ENCODE data around the gene WDR74.
"Not testable (repeated sequence)": the region's sequence is repeated elsewhere in the genome, so short reads cannot be mapped to it uniquely, and the experiment has no call there.

The WDR74 gene

DNA sequence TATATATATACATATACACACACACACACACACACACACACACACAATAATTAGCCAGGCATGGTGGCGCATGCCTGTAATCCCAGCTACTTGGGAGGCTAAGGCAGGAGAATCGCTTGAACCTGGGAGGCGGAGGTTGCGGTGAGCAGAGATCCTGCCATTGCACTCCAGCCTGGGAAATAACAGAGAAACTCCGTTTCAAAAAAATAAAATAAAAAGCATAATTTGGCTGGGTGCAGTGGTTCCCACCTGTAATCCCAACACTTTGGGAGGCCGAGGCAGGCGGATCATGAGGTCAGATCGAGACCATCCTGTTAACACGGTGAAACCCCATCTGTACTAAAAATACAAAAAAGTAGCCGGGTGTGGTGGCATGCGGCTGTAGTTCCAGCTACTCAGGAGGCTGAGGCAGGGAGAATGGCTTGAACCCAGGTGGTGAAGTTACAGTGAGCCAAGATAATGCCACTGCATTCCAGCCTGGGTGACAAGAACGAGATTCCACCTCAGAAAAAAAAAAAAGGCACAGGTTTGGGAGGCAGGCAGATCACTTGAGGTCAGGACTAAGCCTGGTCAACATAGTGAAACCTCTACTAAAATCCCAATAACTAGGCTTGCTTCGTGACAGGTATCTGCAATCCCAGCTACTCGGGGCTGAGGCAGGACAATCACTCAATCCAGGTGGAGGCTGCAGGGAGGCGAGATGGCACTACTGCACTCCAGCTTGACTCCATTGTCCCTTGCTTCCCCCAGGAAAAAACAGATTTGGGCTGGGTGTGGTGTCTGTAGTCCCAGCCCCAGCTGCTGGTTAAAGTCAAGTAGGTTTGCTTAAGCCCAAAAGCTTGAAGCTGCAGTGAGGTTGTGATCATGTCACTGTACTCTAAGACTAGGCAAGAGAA, 11.8 kb upstream of the WDR74 start:
- Histone ChIP-seq H3K27ac (ENCODE audit: low read depth, low read length) (peak overlapping the region; percentile 97; the same call in 1 of the 2 replicates), H3K4me1 (ENCODE audit: insufficient read depth, low read length) (peaks cover 3% of the 10 kb centered on the region; the same call in 1 of the 2 replicates), H3K4me3 (ENCODE audit: low read length) (no peak overlapping the region), H3K36me3 (ENCODE audit: insufficient read depth, low read length) (peaks cover 39% of the 10 kb centered on the region), H3K27me3 (ENCODE audit: insufficient read depth, low read length) (no peaks in the 10 kb centered on the region), H3K9me3 (ENCODE audit: insufficient read depth, low read depth, low read length) (peaks cover 10% of the 10 kb centered on the region; the same call in 1 of the 2 replicates), H3K9ac (ENCODE audit: low read depth, low read length) (0 out of 2 replicates have a peak overlapping the region, but pooled peaks have one; percentile 99)
- 37% methylated on average over 15 of the region's 15 CpGs for WGBS

DNA sequence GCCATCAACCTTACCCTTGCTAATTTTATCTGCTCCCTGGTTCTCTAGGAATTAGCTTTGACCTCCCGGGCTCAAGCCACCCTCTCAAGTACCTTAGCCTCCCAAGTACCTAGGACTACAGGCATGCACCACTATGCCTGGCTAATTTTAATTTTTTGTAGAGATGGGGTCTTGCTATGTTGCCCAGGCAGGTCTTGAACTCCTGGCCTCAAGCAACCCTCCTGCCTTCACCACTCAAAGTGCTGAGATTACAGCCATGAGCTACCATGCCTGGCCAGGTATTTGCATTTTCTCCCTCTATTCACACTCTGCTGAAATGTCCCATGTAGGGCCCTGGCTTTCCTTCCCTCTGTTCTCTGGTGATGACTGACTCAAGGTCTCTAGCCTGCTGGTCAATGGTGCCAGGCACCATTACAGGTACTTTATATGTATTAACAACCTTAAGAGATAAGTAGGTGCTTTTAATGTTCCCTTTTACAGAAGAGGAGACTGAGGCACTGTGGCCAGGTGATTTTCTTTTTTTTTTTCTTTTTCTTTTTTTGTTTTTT, 8.5 kb upstream of the WDR74 start:
- Histone ChIP-seq H3K9me3 (ENCODE audit: insufficient read depth, low read depth, low read length) (0 out of 2 replicates have a peak, but pooled peaks cover 4% of the 10 kb centered on the region), H3K4me3 (ENCODE audit: low read length) (no peak overlapping the region), H3K27me3 (ENCODE audit: insufficient read depth, low read length) (no peaks in the 10 kb centered on the region), H3K27ac (ENCODE audit: low read depth, low read length) (no peak overlapping the region), H3K36me3 (ENCODE audit: insufficient read depth, low read length) (peaks cover 12% of the 10 kb centered on the region), H3K9ac (ENCODE audit: low read depth, low read length) (no peak overlapping the region), H3K4me1 (ENCODE audit: insufficient read depth, low read length) (peaks cover 3% of the 10 kb centered on the region; the same call in 1 of the 2 replicates)
- WGBS: 92% methylated on average over 1 of the region's 1 CpG

DNA sequence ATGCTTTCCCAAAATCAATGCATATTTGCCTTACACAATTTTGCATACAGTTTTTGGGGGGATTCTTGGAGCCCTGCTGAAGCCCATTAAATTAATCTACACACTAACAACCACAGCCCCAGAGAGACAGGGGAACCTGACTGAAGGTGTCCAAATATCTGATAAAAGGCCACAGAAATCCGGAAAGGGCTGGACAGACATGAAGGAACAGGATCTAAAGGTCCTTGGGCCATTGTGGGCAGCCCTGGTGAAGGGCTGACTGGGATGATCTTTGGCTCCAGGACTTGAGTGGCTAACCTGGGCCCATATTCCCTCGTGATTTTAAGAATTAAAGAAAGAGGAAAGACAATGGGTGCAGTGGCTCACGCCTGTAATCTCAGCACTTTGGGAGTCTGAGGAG, 6.8 kb upstream of the WDR74 start:
- no peak overlapping the region for H3K4me3 ChIP-seq (ENCODE audit: low read length)
- H3K27me3 ChIP-seq (ENCODE audit: insufficient read depth, low read length): no peaks in the 10 kb centered on the region
- peaks cover 6% of the 10 kb centered on the region; the same call in 1 of the 2 replicates for H3K4me1 ChIP-seq (ENCODE audit: insufficient read depth, low read length)
- no peak overlapping the region for H3K27ac ChIP-seq (ENCODE audit: low read depth, low read length)
- H3K9me3 ChIP-seq (ENCODE audit: insufficient read depth, low read depth, low read length): 0 out of 2 replicates have a peak, but pooled peaks cover 4% of the 10 kb centered on the region
- 87% methylated on average over 3 of the region's 3 CpGs for WGBS
- H3K36me3 ChIP-seq (ENCODE audit: insufficient read depth, low read length): no peaks in the 10 kb centered on the region
- no peak overlapping the region for H3K9ac ChIP-seq (ENCODE audit: low read depth, low read length)

DNA sequence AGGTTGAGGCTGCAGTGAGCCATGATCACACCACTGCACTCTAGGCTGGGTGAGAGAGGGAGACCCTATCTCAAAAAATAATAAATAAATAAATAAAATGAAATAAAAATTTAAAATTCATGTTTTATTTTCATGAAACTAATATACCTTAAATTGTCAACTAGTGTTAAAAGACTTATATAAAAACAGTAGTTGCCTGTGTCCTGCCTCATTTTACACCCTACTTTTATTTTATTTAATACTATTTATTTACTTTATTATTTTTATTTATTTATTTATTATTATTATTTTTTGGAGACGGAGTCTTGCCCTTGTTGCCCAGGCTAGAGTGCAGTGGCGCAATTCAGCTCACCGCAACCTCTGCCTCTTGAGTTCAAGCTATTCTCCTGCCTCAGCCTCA, 4.8 kb upstream of the WDR74 start:
- peaks cover 6% of the 10 kb centered on the region; the same call in 1 of the 2 replicates for H3K4me1 ChIP-seq (ENCODE audit: insufficient read depth, low read length)
- 0 out of 2 replicates have a peak, but pooled peaks cover 4% of the 10 kb centered on the region for H3K9me3 ChIP-seq (ENCODE audit: insufficient read depth, low read depth, low read length)
- WGBS: 98% methylated on average over 3 of the region's 3 CpGs

DNA sequence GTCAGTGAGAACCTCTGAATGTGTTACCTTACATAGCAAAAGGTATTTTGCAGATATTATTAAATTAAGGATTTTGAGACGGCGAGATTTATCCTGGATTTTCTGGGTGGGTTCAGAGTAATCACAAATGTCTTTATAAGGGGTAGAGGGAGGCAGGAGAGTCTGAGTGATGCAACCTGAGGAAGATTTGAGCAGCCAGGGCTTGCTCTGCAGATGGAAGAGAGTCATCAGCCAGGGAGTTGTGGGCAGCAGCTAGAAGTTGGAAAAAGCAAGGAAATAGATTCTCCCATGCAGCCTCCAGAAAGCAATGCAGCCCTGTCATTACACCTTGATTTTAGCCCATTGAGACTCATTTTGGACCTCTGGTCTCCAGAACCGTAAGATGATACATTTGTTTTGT, 4.1 kb upstream of the WDR74 start:
- Histone ChIP-seq H3K9ac (ENCODE audit: low read depth, low read length) (no peak overlapping the region), H3K27me3 (ENCODE audit: insufficient read depth, low read length) (no peaks in the 10 kb centered on the region), H3K27ac (ENCODE audit: low read depth, low read length) (no peak overlapping the region), H3K36me3 (ENCODE audit: insufficient read depth, low read length) (no peaks in the 10 kb centered on the region), H3K9me3 (ENCODE audit: insufficient read depth, low read depth, low read length) (0 out of 2 replicates have a peak, but pooled peaks cover 4% of the 10 kb centered on the region), H3K4me1 (ENCODE audit: insufficient read depth, low read length) (peaks cover 6% of the 10 kb centered on the region; the same call in 1 of the 2 replicates), H3K4me3 (ENCODE audit: low read length) (no peak overlapping the region)
- WGBS: 97% methylated on average over 3 of the region's 3 CpGs

More for the DNA sequence above, 4.8 kb upstream of the WDR74 start:
- Histone ChIP-seq H3K4me3 (ENCODE audit: low read length) (no peak overlapping the region), H3K9ac (ENCODE audit: low read depth, low read length) (no peak overlapping the region), H3K27ac (ENCODE audit: low read depth, low read length) (no peak overlapping the region), H3K27me3 (ENCODE audit: insufficient read depth, low read length) (no peaks in the 10 kb centered on the region), H3K36me3 (ENCODE audit: insufficient read depth, low read length) (no peaks in the 10 kb centered on the region)

DNA sequence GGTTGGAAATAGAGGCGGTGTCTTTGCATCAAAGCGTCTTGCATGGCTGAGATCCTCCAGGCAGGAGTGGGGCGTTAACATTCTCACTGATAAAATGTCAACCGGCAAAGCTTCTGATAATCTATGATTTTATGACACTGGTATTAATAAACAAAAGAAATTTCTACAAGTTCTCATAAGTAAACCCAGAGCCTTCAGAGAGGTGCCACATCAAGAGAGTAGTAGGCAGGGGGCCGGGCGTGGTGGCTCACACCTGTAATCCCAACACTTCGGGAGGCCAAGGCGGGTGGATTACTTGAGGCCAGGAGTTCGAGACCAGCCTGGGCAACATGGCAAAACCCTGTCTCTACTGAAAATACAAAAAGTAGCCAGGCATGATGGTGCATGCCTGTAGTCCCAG, 3.5 kb upstream of the WDR74 start:
- not testable (repeated sequence) for H3K9me3 ChIP-seq (ENCODE audit: insufficient read depth, low read depth, low read length); H3K36me3 ChIP-seq (ENCODE audit: insufficient read depth, low read length); H3K4me1 ChIP-seq (ENCODE audit: insufficient read depth, low read length); H3K27me3 ChIP-seq (ENCODE audit: insufficient read depth, low read length)
- Histone ChIP-seq H3K4me3 (ENCODE audit: low read length) (peak overlapping the region; percentile 52), H3K9ac (ENCODE audit: low read depth, low read length) (peak overlapping the region; percentile 94), H3K27ac (ENCODE audit: low read depth, low read length) (peak overlapping the region; percentile 97)
- 86% methylated on average over 8 of the region's 9 CpGs for WGBS

DNA sequence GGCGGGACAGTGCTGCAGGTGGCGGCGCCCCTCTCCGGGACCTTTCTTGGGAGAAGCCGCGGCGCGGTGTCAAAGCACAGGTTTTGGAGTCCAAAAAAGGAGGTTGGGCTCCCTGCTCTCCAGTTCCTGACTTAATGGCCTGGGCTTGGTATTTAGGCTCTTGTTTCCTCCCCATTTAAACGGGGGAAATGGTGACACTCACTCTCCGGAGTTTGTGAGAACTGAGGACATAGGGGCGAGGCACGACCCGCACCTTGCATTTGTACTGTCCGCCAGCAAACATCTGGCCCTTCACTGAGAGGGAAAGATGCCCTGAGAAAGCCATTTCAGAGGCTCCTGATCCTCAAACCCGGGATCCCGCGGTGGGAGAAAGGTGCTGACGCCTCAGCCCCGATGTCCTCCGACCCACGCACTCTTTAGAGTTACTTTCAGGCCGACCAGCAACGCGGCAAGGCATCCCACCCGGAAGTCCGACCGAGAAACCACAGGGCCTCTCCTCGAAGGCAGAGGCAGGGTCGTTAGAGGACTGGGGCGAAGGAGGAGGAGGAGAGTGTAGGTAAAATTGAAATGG, 2.9 kb upstream of the WDR74 start:
- peaks cover 6% of the 10 kb centered on the region; the same call in 1 of the 2 replicates for H3K4me1 ChIP-seq (ENCODE audit: insufficient read depth, low read length)
- 0 out of 2 replicates have a peak, but pooled peaks cover 4% of the 10 kb centered on the region for H3K9me3 ChIP-seq (ENCODE audit: insufficient read depth, low read depth, low read length)
- peaks cover 9% of the 10 kb centered on the region for H3K36me3 ChIP-seq (ENCODE audit: insufficient read depth, low read length)
- no peaks in the 10 kb centered on the region for H3K27me3 ChIP-seq (ENCODE audit: insufficient read depth, low read length)
- H3K9ac ChIP-seq (ENCODE audit: low read depth, low read length): peak overlapping the region; percentile 94
- 5% methylated on average over 30 of the region's 30 CpGs for WGBS
- H3K4me3 ChIP-seq (ENCODE audit: low read length): peak overlapping the region; percentile 52
- peak overlapping the region; percentile 97 for H3K27ac ChIP-seq (ENCODE audit: low read depth, low read length)

DNA sequence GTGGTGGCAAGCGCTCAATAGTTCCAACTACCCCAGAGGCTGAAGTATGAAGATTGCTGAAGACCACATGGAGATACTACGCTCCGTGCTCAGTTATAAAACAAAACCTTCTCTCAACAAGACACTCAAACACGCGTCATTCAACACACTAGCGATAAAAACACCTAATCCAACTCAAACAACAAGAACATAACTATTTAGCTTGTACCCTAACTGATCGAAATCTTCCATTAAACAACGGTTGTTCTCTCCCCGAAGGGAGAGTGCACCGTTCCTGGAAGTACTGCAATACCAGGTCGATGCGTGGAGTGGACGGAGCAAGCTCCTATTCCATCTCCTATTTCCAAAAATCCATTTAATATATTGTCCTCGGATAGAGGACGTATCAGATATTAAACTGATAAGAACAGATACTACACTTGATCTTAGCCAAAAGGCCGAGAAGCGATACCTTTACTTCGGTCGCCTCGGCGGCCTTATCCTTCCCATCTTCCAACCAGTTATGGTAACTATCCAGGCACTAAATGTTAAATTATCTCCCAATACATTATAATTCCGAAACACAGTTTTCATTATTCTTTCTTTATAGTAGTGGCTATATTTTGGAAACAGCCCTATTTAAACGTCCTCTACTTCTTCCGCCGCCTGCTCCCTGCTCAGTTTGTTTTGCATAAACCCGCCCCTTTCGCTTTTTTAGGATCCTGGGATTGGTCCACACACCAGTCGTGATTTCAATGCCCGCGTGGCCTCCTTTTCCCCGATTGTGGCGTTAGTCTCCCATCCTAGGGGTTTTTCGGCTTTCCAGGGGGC, 2.2 kb upstream of the WDR74 start:
- Histone ChIP-seq H3K27ac (ENCODE audit: low read depth, low read length) (peak overlapping the region; percentile 97), H3K36me3 (ENCODE audit: insufficient read depth, low read length) (peaks cover 13% of the 10 kb centered on the region), H3K4me3 (ENCODE audit: low read length) (peak overlapping the region; percentile 90), H3K27me3 (ENCODE audit: insufficient read depth, low read length) (no peaks in the 10 kb centered on the region), H3K9ac (ENCODE audit: low read depth, low read length) (peak overlapping the region; percentile 94), H3K4me1 (ENCODE audit: insufficient read depth, low read length) (peaks cover 6% of the 10 kb centered on the region; the same call in 1 of the 2 replicates), H3K9me3 (ENCODE audit: insufficient read depth, low read depth, low read length) (0 out of 2 replicates have a peak, but pooled peaks cover 4% of the 10 kb centered on the region)
- under 1% methylated on average over 33 of the region's 33 CpGs for WGBS

DNA sequence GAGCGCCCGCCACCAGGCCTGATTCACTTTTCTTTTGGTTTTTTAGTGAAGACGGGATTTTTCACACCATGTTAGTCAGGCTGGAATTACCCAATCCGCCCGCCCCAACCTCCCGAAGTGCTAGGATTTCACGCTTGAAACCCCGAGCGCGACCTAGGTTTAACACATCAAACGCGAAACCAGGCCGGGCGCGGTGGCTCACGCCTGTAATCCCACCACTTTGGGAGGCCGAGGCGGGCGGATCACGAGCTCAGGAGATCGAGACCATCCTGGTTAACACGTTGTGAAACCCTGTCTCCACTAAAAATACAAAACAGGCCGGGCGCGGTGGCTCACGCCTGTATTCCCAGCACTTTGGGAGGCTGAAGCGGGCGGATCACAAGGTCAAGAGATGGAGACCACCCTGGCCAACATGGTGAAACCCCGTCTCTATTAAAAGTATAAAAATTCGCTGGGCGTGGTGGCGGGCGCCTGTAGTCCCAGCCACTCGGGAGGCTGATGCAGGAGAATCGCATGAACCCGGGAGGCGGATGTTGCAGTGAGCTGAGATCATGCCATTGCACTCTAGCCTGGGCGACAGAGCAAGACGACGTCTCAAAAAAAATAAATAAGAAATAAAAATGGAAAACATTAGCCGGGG, 1.5 kb upstream of the WDR74 start:
- not testable (repeated sequence) for H3K27me3 ChIP-seq (ENCODE audit: insufficient read depth, low read length); H3K9me3 ChIP-seq (ENCODE audit: insufficient read depth, low read depth, low read length); H3K4me1 ChIP-seq (ENCODE audit: insufficient read depth, low read length)
- Histone ChIP-seq H3K27ac (ENCODE audit: low read depth, low read length) (peak overlapping the region; percentile 96), H3K9ac (ENCODE audit: low read depth, low read length) (peak overlapping the region; percentile 94), H3K4me3 (ENCODE audit: low read length) (peak overlapping the region; percentile 90), H3K36me3 (ENCODE audit: insufficient read depth, low read length) (peaks cover 21% of the 10 kb centered on the region)
- 1% methylated on average over 41 of the region's 41 CpGs for WGBS

DNA sequence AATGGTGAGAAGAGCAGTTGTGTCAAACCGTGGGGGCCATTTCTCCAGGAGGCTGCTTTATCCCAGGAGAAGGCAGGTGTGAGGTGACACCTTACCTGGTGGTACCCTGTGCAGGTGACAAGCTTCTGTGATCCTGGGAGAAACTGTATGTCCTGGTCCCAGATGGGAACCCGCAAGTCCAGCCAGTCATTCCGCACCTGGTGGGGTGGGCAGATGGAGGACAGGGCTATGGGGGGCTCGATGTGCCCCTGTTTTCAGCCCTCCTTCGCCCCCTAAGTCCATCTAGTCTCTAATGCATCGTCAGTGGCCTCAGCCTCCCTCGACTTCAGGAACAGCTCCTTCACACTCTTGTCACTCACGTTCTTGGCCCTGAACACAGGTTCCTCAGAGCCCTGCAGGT, 4.1 kb downstream of the WDR74 start:
- WGBS: 91% methylated on average over 8 of the region's 8 CpGs
- Histone ChIP-seq H3K27me3 (ENCODE audit: insufficient read depth, low read length) (no peaks in the 10 kb centered on the region), H3K36me3 (ENCODE audit: insufficient read depth, low read length) (peaks cover 51% of the 10 kb centered on the region), H3K9ac (ENCODE audit: low read depth, low read length) (no peak overlapping the region), H3K9me3 (ENCODE audit: insufficient read depth, low read depth, low read length) (no peaks in the 10 kb centered on the region), H3K27ac (ENCODE audit: low read depth, low read length) (no peak overlapping the region), H3K4me3 (ENCODE audit: low read length) (no peak overlapping the region), H3K4me1 (ENCODE audit: insufficient read depth, low read length) (peaks cover 11% of the 10 kb centered on the region; the same call in 1 of the 2 replicates)
